Left renal cortex interstitium (tissue), 4 donors: ENCODE measurements around the gene FLT3. TPM values are rescaled to one million over a fixed set of nuclear protein-coding genes. Genes with fewer than 3 reads are reported as not detected.
"Not testable (repeated sequence)": the region's sequence is repeated elsewhere in the genome, so short reads cannot be mapped to it uniquely, and the experiment has no call there.

Experiments used
- DNase-seq, 4 donors: peaks; one replicate each; pipeline ENCODE4 v3.0.0-alpha.2; 2013; ENCODE audit warnings: low read depth in 4 of 4, low spot score in 2 of 4, missing footprints in 1 of 4
- polyA plus RNA-seq, 4 donors: library from polyadenylated mRNA; unstranded; fragments of 120-200 nt; gene quantifications; one replicate each; pipeline ENCODE4 v1.2.1, GENCODE V29; 2013; ENCODE audit not compliant: insufficient read length in 4 of 4

Gene FLT3
- polyA plus RNA-seq, 4 donors, result 0.16 to 0.32 (median 0.24) TPM

DNA sequence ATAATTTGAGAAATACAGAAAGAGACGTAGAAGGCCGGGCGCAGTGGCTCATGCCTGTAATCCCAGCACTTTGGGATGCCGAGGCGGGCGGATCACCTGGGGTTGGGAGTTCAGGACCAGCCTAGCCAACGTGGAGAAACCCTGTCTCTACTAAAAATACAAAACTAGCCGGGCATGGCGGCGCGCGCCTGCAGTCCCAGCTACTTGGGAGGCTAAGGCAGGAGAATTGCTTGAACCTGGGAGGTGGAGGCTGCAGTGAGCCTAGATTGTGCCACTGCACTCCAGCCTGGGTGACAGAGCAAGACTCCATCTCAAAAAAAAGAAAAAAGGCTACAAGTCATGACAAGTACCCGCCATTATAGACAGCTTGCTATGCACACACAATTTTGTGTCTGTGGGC is 95.4 kb downstream of the FLT3 start:
- DNase-seq, result not testable (repeated sequence)

DNA sequence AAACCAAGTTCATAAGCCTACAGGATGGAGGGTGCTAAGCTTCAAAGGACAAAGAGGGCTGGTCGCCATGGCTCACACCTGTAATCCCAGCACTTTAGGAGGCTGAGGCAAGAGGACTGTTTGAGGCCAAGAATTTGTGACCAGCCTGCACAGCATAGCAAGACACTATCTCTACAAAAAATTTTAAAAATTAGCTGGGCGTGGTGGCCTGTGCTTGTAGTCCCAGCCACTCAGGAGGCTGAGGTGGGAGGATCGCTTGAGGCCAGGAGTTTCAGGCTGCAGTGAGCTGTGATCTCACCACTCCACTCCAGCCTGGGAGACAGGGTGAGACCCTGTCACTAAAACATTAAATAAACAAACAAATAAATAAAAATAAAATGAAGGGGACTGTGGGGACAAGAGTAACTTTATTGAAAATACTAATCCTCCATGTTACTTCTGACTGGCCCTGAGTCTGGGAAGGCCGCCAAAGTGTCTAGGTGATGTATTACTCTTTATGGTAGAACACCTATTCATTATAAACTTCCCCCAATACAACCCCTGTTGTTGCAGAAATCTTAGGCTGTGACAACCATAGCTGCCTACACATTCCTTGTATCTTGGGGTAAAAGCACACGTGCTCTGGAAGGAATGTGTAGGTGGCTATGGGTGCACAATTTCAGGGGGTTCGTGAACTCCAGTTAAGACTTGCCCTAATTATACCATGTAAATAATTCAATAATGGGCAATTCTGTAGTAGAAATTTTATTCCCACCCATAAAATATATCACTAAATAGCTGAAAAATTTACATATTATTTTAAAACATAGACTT is 97.3 kb downstream of the FLT3 start:
- no peak for DNase-seq

DNA sequence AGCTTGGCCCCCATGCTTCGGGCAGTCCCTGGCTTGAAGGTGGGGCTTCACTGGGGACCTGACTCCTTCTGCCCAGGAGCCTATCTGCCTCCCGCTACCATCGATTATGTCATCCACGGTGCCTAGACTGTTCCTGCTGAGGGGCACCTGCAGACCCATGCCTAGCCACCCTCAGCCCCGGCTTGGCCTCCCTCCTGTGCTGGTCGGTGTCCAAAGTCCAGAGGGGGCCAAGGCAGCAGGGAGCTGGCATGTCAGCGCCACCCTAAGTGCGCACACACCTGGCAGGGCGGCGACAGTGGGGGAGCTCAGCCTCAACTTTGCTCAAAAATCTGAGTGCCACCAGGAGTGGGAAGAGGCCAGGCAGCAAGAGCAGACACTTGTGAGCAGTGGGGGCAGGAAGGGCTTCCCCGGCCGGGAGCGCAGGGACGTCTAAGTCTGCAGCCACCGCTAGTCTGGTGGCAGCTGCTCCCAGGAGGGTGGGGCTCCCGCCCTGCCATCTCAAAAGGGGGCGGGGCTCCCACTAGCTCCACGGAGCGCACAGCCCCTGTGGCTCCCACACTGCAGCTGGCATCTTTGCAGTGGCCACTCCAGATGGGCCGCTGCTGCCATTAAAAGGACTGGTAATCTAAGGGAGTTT is 98.4 kb downstream of the FLT3 start:
- no peak for DNase-seq

DNA sequence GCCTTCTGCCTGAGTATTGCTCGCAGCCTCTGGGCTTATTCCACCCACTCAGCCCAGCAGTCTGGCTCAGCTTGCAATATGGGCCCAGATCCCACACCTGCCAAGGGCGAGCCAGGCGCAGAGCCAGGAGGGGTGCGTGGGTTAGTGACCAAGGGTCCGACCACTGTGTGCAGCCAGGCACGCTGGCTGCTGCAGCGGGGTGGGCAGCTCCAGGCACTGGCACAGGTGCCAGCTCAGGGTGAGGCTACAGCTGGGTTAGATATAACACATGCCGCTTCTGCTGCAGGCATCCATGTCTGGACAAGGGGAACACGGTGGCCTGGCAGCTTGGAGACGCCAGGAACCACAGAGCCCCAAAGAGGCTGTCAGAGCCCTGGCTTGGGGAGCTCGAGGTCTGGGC is 99.3 kb downstream of the FLT3 start:
- DNase-seq, result no peak

DNA sequence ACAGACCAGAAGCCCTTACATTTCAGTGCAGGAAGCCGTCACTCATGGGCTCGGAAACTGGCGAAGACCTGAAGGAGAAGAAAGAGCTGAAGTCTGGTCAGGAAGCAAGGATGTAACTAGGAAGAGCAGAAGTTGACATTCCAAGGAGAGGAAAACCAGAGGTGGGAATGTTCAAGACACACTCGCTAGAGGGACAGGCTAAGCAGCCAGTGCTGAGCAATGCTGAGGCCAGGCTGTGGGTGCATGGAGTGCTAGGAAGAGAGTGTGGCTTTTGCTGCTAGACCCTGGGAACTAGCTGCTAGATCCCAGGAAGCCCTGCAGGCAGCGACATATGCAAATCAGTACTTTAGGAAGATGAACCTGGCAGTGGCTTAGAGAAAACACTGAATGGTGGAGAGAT is 99.8 kb downstream of the FLT3 start:
- no peak for DNase-seq

DNA sequence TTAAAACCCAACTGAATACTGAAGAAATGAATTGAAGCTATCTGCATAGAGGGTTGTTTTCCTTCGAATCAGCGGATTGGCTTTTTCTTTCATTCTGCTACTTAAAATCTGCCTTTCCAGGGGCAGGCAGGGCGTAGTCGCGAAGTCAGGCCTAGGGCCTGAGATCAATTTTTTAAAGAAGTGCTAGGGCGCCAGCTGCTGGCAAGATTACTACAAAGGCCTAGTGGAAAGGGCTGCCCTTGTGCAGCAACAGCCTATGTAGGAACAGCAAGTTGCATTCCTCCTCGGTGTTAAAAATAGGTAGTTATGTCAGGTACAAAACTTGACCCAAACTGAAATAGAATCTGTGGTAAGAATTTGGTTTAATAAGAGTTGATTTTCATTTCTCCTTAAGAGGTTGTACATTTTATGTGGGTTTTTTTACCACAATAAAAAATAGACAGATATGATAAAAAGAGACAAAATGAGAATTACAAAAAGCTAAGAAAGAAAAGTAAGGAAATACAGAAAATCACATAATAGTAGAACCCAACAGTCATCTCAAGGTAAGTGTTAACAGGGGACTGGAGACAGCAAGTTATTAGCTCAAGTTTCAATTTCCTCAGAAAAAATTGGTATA is 102.4 kb downstream of the FLT3 start:
- DNase-seq, result no peak

DNA sequence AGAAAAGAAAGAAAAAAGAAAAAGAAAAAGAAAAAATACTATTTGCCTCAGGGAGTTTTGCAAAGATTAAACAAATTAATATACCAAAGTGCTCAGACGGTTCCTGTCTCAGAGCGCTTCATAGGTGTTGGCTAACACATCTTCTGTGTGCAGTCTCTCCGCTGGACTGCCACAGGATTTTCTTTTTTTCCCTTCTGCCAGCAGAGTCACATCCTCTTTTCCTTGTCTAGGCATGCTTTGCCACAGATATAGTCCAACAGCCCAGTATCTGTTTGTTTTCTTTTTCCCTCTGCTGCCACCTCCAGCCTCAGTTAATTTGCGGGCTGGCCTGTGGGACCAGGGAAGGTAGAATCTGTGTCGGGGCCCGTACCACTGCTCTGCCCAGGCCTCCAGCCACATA is 108.5 kb downstream of the FLT3 start:
- DNase-seq, result no peak

DNA sequence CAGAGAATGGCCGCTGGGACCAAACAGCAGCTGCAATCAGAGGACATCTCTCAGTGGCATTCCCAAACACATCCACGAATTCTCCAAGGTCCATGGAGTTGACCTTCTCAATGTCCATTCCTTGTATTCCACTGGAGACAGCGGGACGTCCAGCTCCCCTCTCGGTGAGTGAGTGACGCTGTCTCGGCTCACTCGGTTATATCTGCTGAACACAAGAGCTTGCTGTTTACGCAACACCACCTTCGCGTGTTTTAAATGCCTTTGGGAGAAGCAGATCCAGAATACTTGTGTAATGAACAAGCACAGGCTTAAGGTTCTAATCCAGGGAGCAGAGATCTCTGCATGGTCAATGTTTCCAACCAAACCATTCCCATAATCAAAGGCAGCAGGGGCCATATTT is 111.9 kb downstream of the FLT3 start, which contains the start of gene URAD:
Gene URAD (minus strand): TSS at position 174 of the 400 bp plus-strand sequence. CDS start 56 bp downstream, at position 118.
- no peak for DNase-seq

DNA sequence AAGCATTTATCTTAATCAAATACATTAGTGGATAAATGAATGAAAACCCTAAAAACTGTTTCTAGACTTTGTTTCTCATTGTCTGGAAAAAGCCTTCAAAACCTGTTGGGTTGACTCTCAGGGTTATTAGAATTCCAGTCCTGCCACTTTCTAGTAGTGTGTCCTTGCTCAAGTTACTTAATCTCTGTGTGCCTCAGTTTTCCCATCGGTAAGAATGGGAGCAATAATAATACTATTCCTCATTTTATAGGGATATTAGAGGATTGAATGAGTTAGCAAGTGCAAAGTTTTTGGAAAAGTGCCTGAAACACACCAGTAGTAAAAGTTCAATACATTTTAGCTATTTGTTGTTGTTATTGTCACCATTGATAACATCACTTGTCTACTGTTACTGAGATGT is 114.8 kb downstream of the FLT3 start:
- no peak for DNase-seq

DNA sequence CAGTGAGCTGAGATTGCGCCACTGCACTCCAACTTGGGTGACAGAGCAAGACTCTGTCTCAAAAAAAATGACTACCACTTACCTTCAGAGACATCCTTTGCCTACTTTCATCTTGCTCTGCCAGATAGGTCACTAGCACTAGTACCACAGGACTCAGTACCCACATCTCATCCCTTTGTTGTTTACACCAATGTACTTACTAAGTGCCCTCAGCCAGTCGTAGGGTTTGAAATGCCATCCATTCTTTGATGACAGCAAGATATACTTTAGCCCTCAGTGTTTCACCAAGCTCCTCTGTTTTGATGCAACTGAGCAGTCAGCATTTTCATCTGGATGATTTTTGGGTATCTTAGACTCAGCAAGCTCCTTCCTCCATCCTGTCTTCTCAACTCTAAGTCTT is 118.0 kb downstream of the FLT3 start:
- DNase-seq, result no peak

DNA sequence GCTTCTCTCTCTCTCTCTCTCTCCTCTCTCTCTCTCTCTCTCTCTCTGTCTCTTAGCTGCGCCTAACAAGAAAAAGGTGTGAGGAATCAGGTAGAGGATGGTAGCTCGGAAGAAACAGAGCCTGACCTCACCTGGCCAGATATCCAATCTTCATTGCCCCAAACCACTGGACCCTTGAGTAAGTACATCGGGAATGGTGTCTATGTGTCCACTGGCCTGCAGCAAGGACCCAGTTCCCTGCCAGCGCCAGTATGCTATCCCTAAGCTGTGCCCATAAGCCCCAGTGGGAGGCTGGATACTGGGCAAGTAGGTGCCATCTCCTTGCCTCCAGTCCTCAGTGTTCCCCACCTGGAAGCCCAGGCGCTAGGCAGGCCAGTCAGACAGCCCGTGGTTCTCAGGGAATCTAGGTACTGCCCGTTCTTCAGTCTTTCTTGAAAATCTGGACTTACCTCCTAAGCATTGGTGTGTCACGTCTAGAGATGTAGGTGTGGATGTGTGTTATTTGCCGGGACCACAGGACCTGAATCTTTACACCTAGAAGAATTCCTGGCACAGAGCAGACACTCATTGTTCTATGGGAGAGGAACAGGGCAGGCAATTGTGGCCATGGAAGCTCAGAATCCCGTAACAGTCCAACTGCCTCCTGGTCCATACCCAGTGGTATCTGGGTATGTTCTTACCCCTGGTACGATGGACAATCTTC is 119.2 kb downstream of the FLT3 start:
- DNase-seq, result no peak

DNA sequence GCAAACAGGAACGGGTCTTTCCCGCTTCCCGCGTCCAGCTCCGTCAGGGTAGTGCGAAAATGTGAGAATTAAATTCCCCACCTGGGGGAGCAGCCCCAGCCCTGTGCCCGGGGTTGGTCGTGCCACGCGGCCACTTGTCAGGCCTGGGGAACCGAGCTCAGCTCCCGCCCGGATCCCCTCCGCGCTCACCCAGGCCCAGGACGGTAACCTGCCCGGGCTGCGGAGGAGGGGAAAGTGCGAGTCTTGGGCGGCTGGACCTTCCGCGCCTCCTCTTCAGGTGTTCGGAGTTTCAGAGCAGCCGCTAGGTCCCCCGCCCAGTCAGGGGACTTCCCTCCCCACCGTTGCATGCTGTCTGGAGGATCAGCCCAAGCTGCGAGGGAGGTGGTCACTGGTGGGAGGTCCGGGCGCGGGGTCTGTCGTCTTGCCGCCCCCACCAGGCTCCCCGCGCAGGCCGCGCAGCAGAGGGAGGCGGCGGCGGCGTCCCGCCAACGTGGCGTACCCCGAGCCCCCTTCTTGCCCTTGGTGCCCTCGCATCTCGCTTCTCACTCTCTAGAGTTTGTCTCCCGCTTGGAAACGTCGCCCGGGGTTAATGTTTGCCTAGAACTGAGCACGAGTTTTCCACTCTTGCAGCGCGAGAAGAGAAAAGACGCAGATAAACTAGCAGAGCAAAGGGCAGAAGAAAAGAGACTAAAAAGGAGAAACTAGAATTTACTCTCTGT is 119.9 kb downstream of the FLT3 start:
- no peak for DNase-seq

DNA sequence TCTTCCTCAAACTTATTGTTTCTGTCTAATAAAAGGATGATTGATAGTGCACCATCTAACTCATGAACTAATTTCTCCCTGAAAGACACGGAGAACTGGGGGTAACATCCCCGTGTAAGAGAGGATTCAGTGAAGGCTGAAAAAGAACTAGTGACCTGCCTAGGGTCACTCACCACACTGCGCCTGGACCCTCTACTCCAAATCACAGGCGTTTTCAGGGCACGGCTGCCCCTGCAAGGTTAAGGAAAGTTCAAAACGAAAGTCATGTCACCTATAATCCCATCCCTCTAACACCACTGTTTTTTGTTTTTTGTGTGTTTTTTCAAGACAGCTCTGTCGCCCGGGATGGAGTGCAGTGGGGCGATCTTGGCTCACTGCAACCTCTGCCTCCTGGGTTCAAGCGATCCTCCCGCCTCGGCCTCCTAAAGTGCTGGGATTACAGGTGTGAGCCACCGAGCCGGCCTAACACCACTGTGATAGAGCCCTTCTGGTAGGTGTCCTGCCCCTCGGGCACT is 120.6 kb downstream of the FLT3 start:
- no peak for DNase-seq

DNA sequence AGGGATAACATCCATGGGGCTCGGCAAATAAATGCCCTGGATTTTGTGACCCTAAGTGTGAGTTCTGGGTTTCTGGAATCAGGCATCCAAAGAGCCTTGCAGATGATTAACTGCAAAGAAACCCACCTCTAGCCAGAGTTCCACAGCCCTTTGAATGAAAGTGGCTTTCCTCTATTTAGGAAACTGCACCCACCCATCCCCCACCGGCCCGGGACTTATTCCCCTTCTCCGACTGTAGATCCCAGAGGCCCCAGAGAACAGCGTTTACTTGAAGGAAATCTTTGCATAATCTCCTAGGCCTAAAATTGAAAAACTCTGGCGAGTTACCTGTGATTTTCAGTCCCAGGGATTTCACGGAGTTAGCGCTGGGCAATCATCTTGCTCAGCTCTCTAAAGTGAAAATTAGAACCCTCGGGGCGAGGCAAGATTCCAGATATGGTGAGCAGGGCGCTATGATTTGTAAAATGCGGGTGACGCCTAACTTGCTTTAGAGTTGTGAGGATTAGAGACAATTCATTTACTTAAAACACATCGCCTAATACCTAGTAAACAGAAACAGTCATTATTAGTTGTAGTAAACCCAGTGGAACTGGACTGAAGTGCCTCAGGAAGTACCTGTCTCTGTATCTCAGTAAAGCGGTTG is 121.3 kb downstream of the FLT3 start:
- no peak for DNase-seq

DNA sequence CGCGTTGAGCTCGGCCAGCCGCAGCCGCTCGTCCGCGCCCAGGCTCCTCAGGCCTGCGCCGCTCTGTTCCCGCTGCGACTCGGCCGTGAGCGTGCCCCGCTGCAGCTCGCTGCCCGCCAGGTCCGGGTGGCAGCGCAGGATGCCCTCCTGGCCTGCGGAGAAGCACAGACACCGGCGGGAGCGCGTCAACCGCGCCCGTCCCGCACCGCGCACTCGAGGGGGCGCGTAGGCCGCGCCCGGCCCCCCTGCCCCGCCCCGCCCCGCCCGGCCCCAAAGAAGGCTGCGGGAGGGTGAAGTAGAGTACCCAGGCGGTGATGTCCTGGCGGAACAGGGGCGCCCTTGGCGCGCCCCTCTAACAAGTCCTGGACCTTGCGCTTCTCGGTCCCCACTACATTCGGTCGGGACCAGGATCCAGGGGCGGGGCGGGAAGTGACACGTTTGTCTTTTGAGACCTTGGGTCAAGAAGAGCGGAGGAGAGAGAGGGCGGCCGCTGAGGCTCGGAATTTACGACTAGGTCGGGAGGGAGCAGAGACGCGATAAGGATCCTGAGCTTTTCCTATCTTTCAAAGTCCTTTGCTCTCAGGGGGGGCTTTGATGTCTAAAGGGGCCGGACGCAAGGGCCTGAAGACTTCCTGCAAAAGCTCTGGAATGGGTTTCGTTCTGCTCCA is 121.9 kb downstream of the FLT3 start:
- DNase-seq, result no peak

DNA sequence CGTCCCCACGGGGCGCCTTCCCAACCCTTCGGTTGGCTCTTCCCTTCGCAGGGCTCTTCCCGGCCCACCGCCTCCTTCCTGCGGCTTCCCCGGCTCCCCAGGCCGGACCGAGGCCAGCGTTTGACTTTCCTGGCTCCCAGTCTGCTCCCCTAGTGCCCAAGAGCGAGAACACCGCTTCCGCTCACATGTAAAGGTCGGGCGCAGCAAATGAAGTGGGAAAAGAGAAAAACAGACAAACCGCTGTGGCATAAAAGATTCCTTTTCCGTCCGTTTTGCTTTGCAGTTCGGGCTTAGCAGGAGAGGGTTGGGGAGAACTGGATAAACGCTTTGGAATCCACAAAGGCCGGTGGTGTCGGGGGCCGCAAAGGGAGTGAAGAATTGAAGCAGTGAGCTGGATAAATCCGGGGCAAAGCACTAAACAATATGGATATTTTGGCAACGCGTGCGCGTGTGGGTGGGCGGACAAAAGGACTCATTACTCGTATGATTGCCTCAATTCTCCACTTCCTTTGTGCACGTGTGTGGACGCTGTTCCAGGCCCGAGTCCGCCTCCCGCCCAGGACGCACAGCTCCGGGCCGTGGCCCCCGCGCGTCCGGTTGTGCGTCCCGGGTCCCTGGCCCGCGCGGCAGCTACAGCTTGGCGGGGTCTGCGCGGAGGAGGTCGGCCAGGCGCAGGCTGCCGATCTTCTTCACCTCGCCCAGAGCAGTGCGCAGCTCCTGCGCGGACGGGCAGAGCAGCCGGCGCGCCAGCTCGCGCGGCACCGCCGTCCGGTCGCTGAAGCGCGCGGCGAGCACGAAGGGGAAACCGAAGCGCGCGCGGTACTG is 122.7 kb downstream of the FLT3 start:
- DNase-seq, result no peak

DNA sequence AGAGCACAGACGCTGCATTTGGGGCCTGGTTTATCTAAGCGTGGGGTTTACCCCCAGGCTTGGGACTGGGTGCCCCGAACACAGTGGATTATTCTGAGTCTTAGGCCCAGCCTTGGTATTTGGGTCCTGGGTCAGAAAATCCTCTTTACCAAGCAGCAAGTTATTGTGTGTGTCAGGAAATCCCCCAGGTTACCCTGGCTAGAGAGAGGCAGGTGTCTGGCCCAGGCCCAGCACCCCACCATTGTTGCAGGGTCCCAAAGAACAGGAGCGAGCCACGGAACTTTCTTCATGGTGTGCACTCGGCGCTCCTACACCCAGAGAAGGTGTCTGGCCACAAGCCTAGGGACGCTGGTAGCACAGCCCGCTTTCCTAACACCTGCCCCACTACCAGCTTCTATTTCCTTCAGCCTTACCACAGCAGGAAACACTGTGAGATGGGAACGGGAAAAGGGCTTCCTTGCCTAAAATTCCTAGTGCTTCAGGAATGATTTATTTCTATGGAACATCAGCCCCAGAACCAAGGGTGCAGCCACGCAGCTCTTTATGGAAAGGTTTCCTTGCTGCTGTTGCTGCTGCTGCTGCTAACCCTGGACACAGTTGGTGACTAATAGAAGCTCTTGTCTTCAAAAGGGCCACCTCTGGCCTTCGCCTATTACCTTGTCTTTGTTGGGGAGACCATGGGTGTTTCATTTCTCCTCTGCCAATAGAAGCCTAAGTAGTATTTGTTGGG is 123.8 kb downstream of the FLT3 start:
- DNase-seq, result no peak
